H1 (cell line): ENCODE measurements around the gene PLCB2. TPM values are rescaled to one million over a fixed set of nuclear protein-coding genes. Genes with fewer than 3 reads are reported as not detected.

Experiments used
- CTCF ChIA-PET: fragments of 300-600 bp; sonication (Branson Sonifier 250); formaldehyde crosslinking; loops from one replicate; lab custom pipeline; 2021; ENCODE audit not compliant: partially characterized antibody; lab: Charles Lee
- POLR2A ChIA-PET: fragments of 300-600 bp; sonication (Branson Sonifier 250); formaldehyde crosslinking; loops from one replicate; lab custom pipeline; 2021; ENCODE audit warnings: inconsistent platforms; ENCODE audit not compliant: partially characterized antibody; lab: Charles Lee
- DNase-seq, 2 experiments: peaks; one replicate each; pipeline versions ENCODE4 v3.0.0 to v3.0.0-alpha.2; 2010 to 2022; ENCODE audit warnings: low spot score in 2 of 2, low read depth in 1 of 2, mixed read lengths in 1 of 2
- FAIRE-seq: peaks from 2 replicates; lab custom pipeline; 2011; peaks lifted over from hg19 to GRCh38; lab: Jason Lieb, UNC
- H2AFZ ChIP-seq: 2 replicates; pipeline ENCODE4 v1.8.1; 2012; ENCODE audit warnings: low read length, inconsistent platforms
- H2AK5ac ChIP-seq: 2 replicates; pipeline ENCODE4 v1.6.1; 2013; ENCODE audit warnings: low read depth, low read length
- H2BK120ac ChIP-seq: replicated peaks from 2 replicates; pipeline ENCODE3; 2013; ENCODE audit warnings: low read depth, low read length, inconsistent platforms
- H2BK12ac ChIP-seq: 2 replicates; pipeline ENCODE4 v1.6.1; 2013; ENCODE audit warnings: low read depth, low read length
- H2BK15ac ChIP-seq: 2 replicates; pipeline ENCODE4 v1.6.1; 2013; ENCODE audit warnings: low read length
- H2BK20ac ChIP-seq: 2 replicates; pipeline ENCODE4 v1.6.1; 2013; ENCODE audit warnings: low read length
- H2BK5ac ChIP-seq: 2 replicates; pipeline ENCODE4 v1.6.1; 2013; ENCODE audit warnings: low read depth, low read length
- H3K14ac ChIP-seq: 2 replicates; pipeline ENCODE4 v1.6.1; 2013; ENCODE audit warnings: inconsistent platforms; ENCODE audit not compliant: insufficient read length
- H3K18ac ChIP-seq: 2 replicates; pipeline ENCODE4 v1.6.1; 2013; ENCODE audit warnings: low read length; ENCODE audit errors: extremely low read depth
- H3K23ac ChIP-seq: 2 replicates; pipeline ENCODE4 v1.6.1; 2013; ENCODE audit warnings: inconsistent platforms; ENCODE audit not compliant: insufficient read length
- H3K23me2 ChIP-seq: 2 replicates; pipeline ENCODE4 v1.6.1; 2013; ENCODE audit warnings: low read depth, low read length
- H3K27ac ChIP-seq: 2 replicates; pipeline ENCODE4 v1.6.1; 2011; ENCODE audit warnings: low read depth, low read length, inconsistent platforms
- H3K27me3 ChIP-seq, 4 experiments: replicated peaks in 1 of 4; 1 replicate in 1 of 4; 2 replicates in 3 of 4; pipeline versions ENCODE4 v1.6.1 to v1.8.1; 2011 to 2013; ENCODE audit warnings: low read length in 3 of 4, mild to moderate bottlenecking in 3 of 4, inconsistent platforms in 2 of 4, mixed read lengths in 2 of 4, moderate library complexity in 1 of 4; ENCODE audit not compliant: control insufficient read depth in 3 of 4, insufficient read depth in 3 of 4; ENCODE audit errors: extremely low read depth in 1 of 4
- H3K36me3 ChIP-seq, 4 experiments: 2 replicates each; pipeline versions ENCODE4 v1.6.1 to v1.8.1; 2011 to 2013; ENCODE audit warnings: mild to moderate bottlenecking in 4 of 4, low read length in 3 of 4, moderate library complexity in 2 of 4, control low read depth in 1 of 4, inconsistent platforms in 1 of 4; ENCODE audit not compliant: insufficient read depth in 4 of 4, control insufficient read depth in 2 of 4
- H3K4ac ChIP-seq: replicated peaks from 2 replicates; pipeline ENCODE3; 2013; ENCODE audit warnings: low read length, low read depth, mixed read lengths, inconsistent platforms; ENCODE audit not compliant: insufficient read length
- H3K4me1 ChIP-seq, 4 experiments: replicated peaks in 1 of 4; 1 replicate in 1 of 4; 2 replicates in 3 of 4; pipeline versions ENCODE4 v1.6.1 to v1.8.1; 2011 to 2013; ENCODE audit warnings: low read length in 3 of 4, inconsistent platforms in 2 of 4, mixed read lengths in 1 of 4; ENCODE audit not compliant: insufficient read depth in 4 of 4, control insufficient read depth in 3 of 4
- H3K4me2 ChIP-seq, 2 experiments: 2 replicates each; pipeline versions ENCODE4 v1.6.1 to v1.8.1; 2011 to 2013; ENCODE audit warnings: low read depth in 2 of 2, low read length in 2 of 2, control low read depth in 1 of 2, inconsistent platforms in 1 of 2, mild to moderate bottlenecking in 1 of 2; ENCODE audit not compliant: insufficient read depth in 1 of 2
- H3K4me3 ChIP-seq, 4 experiments: fragments of 200-600, 300-600 bp in 1 of 4; sonication (generic), shearing (Covaris generic), sonication (Bioruptor Twin) in 1 of 4; 2 replicates each; pipeline versions ENCODE4 v1.5.1 to v1.8.1; 2011 to 2016; ENCODE audit warnings: low read length in 4 of 4, low read depth in 3 of 4, control low read depth in 2 of 4, inconsistent platforms in 2 of 4, mild to moderate bottlenecking in 2 of 4, mixed read lengths in 1 of 4, moderate library complexity in 1 of 4; ENCODE audit not compliant: insufficient read depth in 2 of 4; ENCODE audit errors: extremely low read depth in 1 of 4
- H3K56ac ChIP-seq: replicated peaks from 2 replicates; pipeline ENCODE3; 2013; ENCODE audit warnings: low read depth, mild to moderate bottlenecking, mixed read lengths, low read length, inconsistent platforms; ENCODE audit not compliant: insufficient read length
- H3K79me1 ChIP-seq: 2 replicates; pipeline ENCODE4 v1.6.1; 2013; ENCODE audit warnings: low read depth, low read length, control low read depth
- H3K79me2 ChIP-seq, 2 experiments: 2 replicates each; pipeline versions ENCODE4 v1.6.1 to v1.8.1; 2012 to 2013; ENCODE audit warnings: low read length in 2 of 2, mild to moderate bottlenecking in 2 of 2, inconsistent platforms in 1 of 2; ENCODE audit not compliant: insufficient read depth in 2 of 2, control insufficient read depth in 1 of 2
- H3K9ac ChIP-seq, 4 experiments: replicated peaks in 1 of 4; 1 replicate in 1 of 4; 2 replicates in 3 of 4; pipeline versions ENCODE4 v1.6.1 to v1.8.1; 2011 to 2013; ENCODE audit warnings: low read depth in 3 of 4, low read length in 3 of 4, control low read depth in 2 of 4, mild to moderate bottlenecking in 2 of 4, moderate library complexity in 2 of 4, inconsistent platforms in 1 of 4; ENCODE audit errors: extremely low read depth in 1 of 4
- H3K9me3 ChIP-seq, 2 experiments: 2 replicates each; pipeline versions ENCODE4 v1.6.1 to v1.8.1; 2012 to 2013; ENCODE audit warnings: mild to moderate bottlenecking in 2 of 2, moderate library complexity in 2 of 2, control low read depth in 1 of 2, inconsistent platforms in 1 of 2, low read depth in 1 of 2, low read length in 1 of 2, mixed read lengths in 1 of 2; ENCODE audit not compliant: insufficient read depth in 2 of 2
- H4K20me1 ChIP-seq, 2 experiments: replicated peaks in 1 of 2; 2 replicates each; pipeline versions ENCODE3 to v1.8.1; 2011 to 2013; ENCODE audit warnings: inconsistent platforms in 2 of 2, low read length in 2 of 2, mild to moderate bottlenecking in 1 of 2; ENCODE audit not compliant: insufficient read depth in 2 of 2, control insufficient read depth in 1 of 2
- H4K5ac ChIP-seq: 2 replicates; pipeline ENCODE4 v1.6.1; 2013; ENCODE audit warnings: low read length, low read depth, mixed read lengths, inconsistent platforms; ENCODE audit not compliant: insufficient read length
- H4K8ac ChIP-seq: 2 replicates; pipeline ENCODE4 v1.8.0; 2013; ENCODE audit warnings: mild to moderate bottlenecking, moderate library complexity, low read length, inconsistent platforms; ENCODE audit not compliant: insufficient read depth; ENCODE audit errors: extremely low read depth
- H4K91ac ChIP-seq: replicated peaks from 2 replicates; pipeline ENCODE3; 2013; ENCODE audit warnings: low read length, mixed read lengths, inconsistent platforms; ENCODE audit not compliant: insufficient read length
- CBX8 ChIP-seq: fragments of 300-800, 300-1000 bp; sonication (generic); IDR thresholded peaks from 2 replicates; pipeline ENCODE4 v1.7.1; 2016; ENCODE audit warnings: low read depth, low read length, borderline replicate concordance
- CEBPB ChIP-seq: IDR thresholded peaks from 2 replicates; pipeline ENCODE4 v1.6.1; 2012; ENCODE audit warnings: low read depth, low read length
- CTCF ChIP-seq, 3 experiments: IDR thresholded peaks; 1 replicate in 2 of 3; 2 replicates in 1 of 3; pipeline versions ENCODE4 v1.5.1 to v1.6.1; 2011; ENCODE audit warnings: low read length in 3 of 3, mild to moderate bottlenecking in 3 of 3, inconsistent platforms in 2 of 3, low read depth in 1 of 3, moderate library complexity in 1 of 3; ENCODE audit not compliant: insufficient read depth in 1 of 3; ENCODE audit errors: control extremely low read depth in 1 of 3
- E2F6 ChIP-seq: IDR thresholded peaks from 2 replicates; pipeline ENCODE4 v1.6.1; 2012; ENCODE audit warnings: inconsistent platforms
- JUN ChIP-seq: IDR thresholded peaks from 2 replicates; pipeline ENCODE4 v1.6.1; 2011; ENCODE audit warnings: low read depth, mild to moderate bottlenecking, improper control_type of control experiment, low read length
- PHF8 ChIP-seq: fragments of 200-600 bp; sonication (generic); conservative IDR thresholded peaks from 2 replicates; pipeline ENCODE4 v1.7.1; 2012; ENCODE audit warnings: low read depth, mild to moderate bottlenecking, inconsistent platforms, low read length, moderate library complexity
- POLR2A ChIP-seq, 2 experiments: IDR thresholded peaks; 1 replicate in 1 of 2; 2 replicates in 1 of 2; pipeline ENCODE4 v1.6.1; 2011; ENCODE audit warnings: low read depth in 2 of 2, low read length in 2 of 2, mild to moderate bottlenecking in 2 of 2; ENCODE audit errors: control extremely low read depth in 1 of 2
- POLR2AphosphoS5 ChIP-seq: IDR thresholded peaks from 2 replicates; pipeline ENCODE4 v1.6.1; 2011; ENCODE audit warnings: low read depth, low read length
- RNF2 ChIP-seq: fragments of 200-900, 300-1000 bp; sonication (generic); IDR thresholded peaks from 2 replicates; pipeline ENCODE4 v1.7.1; 2016; ENCODE audit warnings: borderline replicate concordance, low read depth, mild to moderate bottlenecking, antibody characterized with exemption, low read length; ENCODE audit not compliant: poor library complexity, severe bottlenecking; ENCODE audit errors: missing control alignments
- WGBS, 2 experiments: shearing (Covaris generic) in 1 of 2; methylation state at CpG; one replicate each; pipeline versions ENCODE4 v1.1.6 to v1.1.7; 2013 to 2015; ENCODE audit warnings: low lambda C conversion rate in 2 of 2, mixed read lengths in 2 of 2, inconsistent platforms in 1 of 2, low coverage in 1 of 2, missing lambda C conversion rate in 1 of 2; ENCODE audit not compliant: insufficient replicate concordance in 2 of 2, insufficient coverage in 1 of 2, insufficient read length in 1 of 2; ENCODE audit errors: extremely low coverage in 1 of 2, missing lambda C conversion rate in 1 of 2; 5-methylcytosine and 5-hydroxymethylcytosine counted together
- polyA plus RNA-seq, 7 experiments: library from polyadenylated mRNA; depleted of rRNA in 3 of 7; stranded (reverse) in 5 of 7; unstranded in 2 of 7; fragments of >200 nt in 5 of 7; fragments of 200-250 nt in 2 of 7; gene quantifications; 1 replicate in 5 of 7; 2 replicates in 1 of 7; 4 replicates in 1 of 7; pipeline versions ENCODE4 v1.2.1 to v1.2.3, GENCODE V29; 2011 to 2013; ENCODE audit warnings: missing spikeins in 2 of 7, mixed read lengths in 2 of 7
- total RNA-seq: library from RNA; stranded (reverse); fragmentation: NEBNext Ultra II Directional; extraction: Animal tissue kit (Norgen Biotek cat#: 25700); gene quantifications from 2 replicates; pipeline ENCODE4 v1.2.1, GENCODE V29; 2021

The PLCB2 gene
- total and polyA plus RNA-seq, 2 of the 8 experiments (the other 6 are each of a cell fraction or from before 2014, with no cell fraction given) = 7.2 to 8.4 TPM

GRCh38 chr15:40348474-40348870, 40.7 kb upstream of the PLCB2 start:
- Histone ChIP-seq H3K79me1 (no peaks in the 10 kb centered on the region), H3K27ac (no peak overlapping the region), H4K20me1 (no peaks in the 10 kb centered on the region), H3K23me2 (peaks cover 2% of the 10 kb centered on the region; the same call in 1 of the 2 replicates), H3K23ac (no peak overlapping the region), H2BK120ac (no peak overlapping the region), H4K8ac (no peak overlapping the region), H2BK5ac (no peak overlapping the region), H2BK15ac (no peak overlapping the region), H2BK20ac (no peak overlapping the region), H2AFZ (no peak overlapping the region), H3K79me2 (no peaks in the 10 kb centered on the region), H2AK5ac (no peak overlapping the region), H3K27me3 (0 out of 7 replicates have a peak, but pooled peaks cover 0 to 2% (median 0%) of the 10 kb centered on the region in 4 experiments), H3K18ac (no peak overlapping the region), H3K36me3 (no peaks in the 10 kb centered on the region), H3K9ac (no peak overlapping the region), H3K14ac (no peak overlapping the region), H2BK12ac (no peak overlapping the region), H3K4ac (no peak overlapping the region), H3K4me3 (no peak overlapping the region), H4K5ac (no peak overlapping the region), H3K9me3 (no peaks in the 10 kb centered on the region), H3K56ac (no peak overlapping the region), H3K4me2 (no peak overlapping the region), H3K4me1 (peaks cover 0 to 10% (median 2%) of the 10 kb centered on the region in 4 experiments; a peak in 4 of 7 replicates), H4K91ac (no peak overlapping the region)
- WGBS, 2 experiments = 85% methylated on average over 5 of the region's 5 CpGs; no CpG with 5 or more reads in 1 of the 2 experiments
- FAIRE-seq = no peak
- TF ChIP-seq JUN (no peak), CEBPB (no peak), CBX8 (no peak), RNF2 (no peak), PHF8 (no peak), E2F6 (no peak), POLR2A (IDR thresholded peaks at IDR 0.05; ENCODE audit: control extremely low read depth in 1 of 2, low read depth in 2 of 2, low read length in 2 of 2) (no peak), CTCF (IDR thresholded peaks at IDR 0.05; ENCODE audit: control extremely low read depth in 1 of 3, insufficient read depth in 1 of 3, low read depth in 1 of 3, low read length in 3 of 3) (no peak), POLR2AphosphoS5 (no peak)
- CTCF ChIA-PET = interaction anchor here (0.6 to 27.4 kb wide), 5 partner anchors 8 to 76 kb away, joined by 3 to 452 read pairs (median 3); partner anchors contain the start of gene CCDC9B
- DNase-seq = no peak
- POLR2A ChIA-PET = no interaction called here
